Smooth muscle cell (in vitro differentiated cells): ENCODE measurements around the gene SMYD3. TPM values are rescaled to one million over a fixed set of nuclear protein-coding genes. Genes with fewer than 3 reads are reported as not detected.
A peak's percentile ranks its signal among the peaks of the same experiment; 100 is the strongest.
"Not testable (repeated sequence)": the region's sequence is repeated elsewhere in the genome, so short reads cannot be mapped to it uniquely, and the experiment has no call there.

Experiments
- DNase-seq: peaks from one replicate; lab custom pipeline; 2025; ENCODE audit not compliant: unreplicated experiment; lab: John Stamatoyannopoulos, UW
- H2AFZ ChIP-seq: fragments of 200-600 bp; sonication (generic); 2 replicates; pipeline ENCODE4 v1.6.0; 2016; ENCODE audit warnings: antibody characterized with exemption, low read depth, mild to moderate bottlenecking
- H3F3A ChIP-seq: fragments of 200-600 bp; sonication (generic); 2 replicates; pipeline ENCODE4 v1.6.0; 2017; ENCODE audit warnings: antibody characterized with exemption, low read depth
- H3K27ac ChIP-seq: fragments of 200-600 bp; sonication (generic); 2 replicates; pipeline ENCODE4 v1.5.1; 2016; ENCODE audit warnings: low read depth, mild to moderate bottlenecking
- H3K27me3 ChIP-seq: fragments of 200-600 bp; sonication (generic); 2 replicates; pipeline ENCODE4 v1.6.1; 2016; ENCODE audit warnings: low read depth, mild to moderate bottlenecking
- H3K36me3 ChIP-seq: fragments of 200-600 bp; sonication (generic); 2 replicates; pipeline ENCODE4 v1.5.1; 2016; ENCODE audit warnings: low read depth
- H3K4me1 ChIP-seq: fragments of 200-600 bp; sonication (generic); 2 replicates; pipeline ENCODE4 v1.5.1; 2016; ENCODE audit warnings: low read depth
- H3K4me2 ChIP-seq: fragments of 200-600 bp; sonication (generic); 2 replicates; pipeline ENCODE4 v1.6.0; 2016; ENCODE audit warnings: mild to moderate bottlenecking
- H3K4me3 ChIP-seq: fragments of 200-600 bp; sonication (generic); 2 replicates; pipeline ENCODE4 v1.5.1; 2016; ENCODE audit warnings: mild to moderate bottlenecking
- H3K79me2 ChIP-seq: fragments of 200-600 bp; sonication (generic); 2 replicates; pipeline ENCODE4 v1.6.0; 2016; ENCODE audit warnings: low read depth, mild to moderate bottlenecking
- H3K9ac ChIP-seq: fragments of 200-600 bp; sonication (generic); 2 replicates; pipeline ENCODE4 v1.6.0; 2016; ENCODE audit warnings: low read depth
- H3K9me3 ChIP-seq: fragments of 200-600 bp; sonication (generic); replicated peaks from 2 replicates; pipeline ENCODE4 v1.5.1; 2016; ENCODE audit warnings: low read depth
- H4K20me1 ChIP-seq: fragments of 200-600 bp; sonication (generic); 2 replicates; pipeline ENCODE4 v1.6.0; 2016; ENCODE audit warnings: low read depth
- WGBS: methylation state at CpG from one replicate; pipeline ENCODE4 v1.1.7; 2016; ENCODE audit warnings: low lambda C conversion rate; 5-methylcytosine and 5-hydroxymethylcytosine counted together
- polyA plus RNA-seq: library from polyadenylated mRNA; unstranded; fragments of >200 nt; fragmentation: Nextera tagmentation; extraction: Ambion mirVana; gene quantifications from 2 replicates; pipeline ENCODE4 v1.2.1, GENCODE V29; 2016
- total RNA-seq: library from RNA; depleted of rRNA; stranded (reverse); fragments of >200 nt; gene quantifications from 2 replicates; pipeline ENCODE4 v1.2.3, GENCODE V29; 2014
- TF ChIP-seq, protein P1 (sequence below): fragments of 200-600 bp; sonication (generic); IDR thresholded peaks from 2 replicates; pipeline ENCODE4 v1.5.1; 2017; ENCODE audit warnings: borderline replicate concordance, mild to moderate bottlenecking, antibody characterized with exemption; ENCODE audit not compliant: insufficient read depth, poor library complexity, severe bottlenecking

Gene SMYD3
- total and polyA plus RNA-seq, 2 experiments from 2014 or later = 162 to 301 TPM

DNA sequence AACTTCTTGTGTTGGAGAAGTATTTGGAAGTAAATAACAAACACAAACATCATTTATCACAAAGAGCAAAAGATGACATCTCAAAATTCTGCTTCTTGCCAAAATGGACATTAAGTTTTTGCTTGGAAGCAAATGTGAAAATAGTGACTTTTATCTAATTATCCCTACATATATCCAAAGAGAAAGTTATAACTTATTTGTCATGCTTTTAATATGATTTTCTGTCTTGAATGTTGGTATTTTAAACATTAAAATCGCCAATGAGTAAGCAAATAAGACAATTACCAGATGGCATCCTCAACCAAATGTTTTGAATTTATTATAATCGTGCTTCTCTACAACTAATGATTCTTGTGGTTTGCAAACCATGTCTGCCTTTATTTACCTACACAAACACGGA, 758.0 kb downstream of the SMYD3 start:
- no peaks in the 10 kb centered on the region for H3K79me2 ChIP-seq
- TF ChIP-seq, protein P1, sequence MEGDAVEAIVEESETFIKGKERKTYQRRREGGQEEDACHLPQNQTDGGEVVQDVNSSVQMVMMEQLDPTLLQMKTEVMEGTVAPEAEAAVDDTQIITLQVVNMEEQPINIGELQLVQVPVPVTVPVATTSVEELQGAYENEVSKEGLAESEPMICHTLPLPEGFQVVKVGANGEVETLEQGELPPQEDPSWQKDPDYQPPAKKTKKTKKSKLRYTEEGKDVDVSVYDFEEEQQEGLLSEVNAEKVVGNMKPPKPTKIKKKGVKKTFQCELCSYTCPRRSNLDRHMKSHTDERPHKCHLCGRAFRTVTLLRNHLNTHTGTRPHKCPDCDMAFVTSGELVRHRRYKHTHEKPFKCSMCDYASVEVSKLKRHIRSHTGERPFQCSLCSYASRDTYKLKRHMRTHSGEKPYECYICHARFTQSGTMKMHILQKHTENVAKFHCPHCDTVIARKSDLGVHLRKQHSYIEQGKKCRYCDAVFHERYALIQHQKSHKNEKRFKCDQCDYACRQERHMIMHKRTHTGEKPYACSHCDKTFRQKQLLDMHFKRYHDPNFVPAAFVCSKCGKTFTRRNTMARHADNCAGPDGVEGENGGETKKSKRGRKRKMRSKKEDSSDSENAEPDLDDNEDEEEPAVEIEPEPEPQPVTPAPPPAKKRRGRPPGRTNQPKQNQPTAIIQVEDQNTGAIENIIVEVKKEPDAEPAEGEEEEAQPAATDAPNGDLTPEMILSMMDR = no peak
- peaks cover 11% of the 10 kb centered on the region for H3K36me3 ChIP-seq
- H3K27ac ChIP-seq = no peak overlapping the region
- WGBS = 76% methylated on average over 3 of the region's 3 CpGs
- H3K4me1 ChIP-seq = peaks cover 26% of the 10 kb centered on the region
- no peak overlapping the region for H3K4me2 ChIP-seq
- H3K4me3 ChIP-seq = no peak overlapping the region
- no peaks in the 10 kb centered on the region for H3K27me3 ChIP-seq
- peaks cover 30% of the 10 kb centered on the region for H3F3A ChIP-seq
- H3K9me3 ChIP-seq = no peaks in the 10 kb centered on the region
- DNase-seq = no peak
- no peak overlapping the region for H3K9ac ChIP-seq
- no peak overlapping the region for H2AFZ ChIP-seq
- no peaks in the 10 kb centered on the region for H4K20me1 ChIP-seq

GRCh38 chr1:245748646-245749045, 758.4 kb downstream of the SMYD3 start:
- no peak overlapping the region for H3K9ac ChIP-seq
- peaks cover 31% of the 10 kb centered on the region for H3F3A ChIP-seq
- H3K27me3 ChIP-seq = no peaks in the 10 kb centered on the region
- no peaks in the 10 kb centered on the region for H3K9me3 ChIP-seq
- no peak overlapping the region for H2AFZ ChIP-seq
- TF ChIP-seq, protein P1 = no peak
- H4K20me1 ChIP-seq = no peaks in the 10 kb centered on the region
- no peak overlapping the region for H3K27ac ChIP-seq
- DNase-seq = no peak
- 84% methylated on average over 3 of the region's 3 CpGs for WGBS
- peaks cover 26% of the 10 kb centered on the region for H3K4me1 ChIP-seq
- H3K4me3 ChIP-seq = no peak overlapping the region
- peaks cover 11% of the 10 kb centered on the region for H3K36me3 ChIP-seq
- no peaks in the 10 kb centered on the region for H3K79me2 ChIP-seq
- H3K4me2 ChIP-seq = no peak overlapping the region

DNA sequence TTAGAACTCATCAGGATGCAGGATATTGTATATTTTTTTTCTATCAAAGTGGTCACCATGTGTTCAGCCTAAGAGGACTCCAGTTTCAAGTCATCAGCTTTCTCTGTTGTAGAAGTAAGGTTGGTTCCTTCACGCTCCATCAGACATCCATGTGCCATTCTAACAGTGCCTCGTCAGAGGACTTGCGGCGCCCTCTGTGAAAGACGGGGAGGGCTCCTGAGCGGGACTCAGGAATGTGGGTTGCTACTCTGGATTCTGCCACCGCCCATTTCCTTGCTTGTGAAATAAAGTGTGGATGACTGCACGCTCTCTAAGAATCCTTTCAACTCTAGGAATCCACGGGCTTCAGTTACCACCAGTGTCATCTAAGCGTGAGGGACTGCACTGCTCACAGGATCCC, 758.8 kb downstream of the SMYD3 start:
- Histone ChIP-seq H3K27ac (no peak overlapping the region), H3K9ac (no peak overlapping the region), H3F3A (peaks cover 32% of the 10 kb centered on the region), H3K4me3 (no peak overlapping the region), H3K36me3 (peaks cover 11% of the 10 kb centered on the region), H3K79me2 (no peaks in the 10 kb centered on the region), H3K4me2 (no peak overlapping the region), H3K27me3 (no peaks in the 10 kb centered on the region), H3K9me3 (no peaks in the 10 kb centered on the region), H3K4me1 (peaks cover 26% of the 10 kb centered on the region), H2AFZ (no peak overlapping the region), H4K20me1 (no peaks in the 10 kb centered on the region)
- WGBS = 62% methylated on average over 10 of the region's 10 CpGs
- TF ChIP-seq, protein P1 = no peak
- DNase-seq = no peak

- peak overlapping the region; percentile 38 for H3K27ac ChIP-seq
- TF ChIP-seq, protein P1 = no peak
- H3K79me2 ChIP-seq = no peaks in the 10 kb centered on the region
- H3K27me3 ChIP-seq = no peaks in the 10 kb centered on the region
- peaks cover 11% of the 10 kb centered on the region for H3F3A ChIP-seq
- no peak for DNase-seq
- H3K4me2 ChIP-seq = peak overlapping the region; percentile 37
- no peak overlapping the region for H2AFZ ChIP-seq
- peaks cover 4% of the 10 kb centered on the region for H3K36me3 ChIP-seq
- 17% methylated on average over 9 of the region's 9 CpGs for WGBS
- no peaks in the 10 kb centered on the region for H3K9me3 ChIP-seq
- H4K20me1 ChIP-seq = no peaks in the 10 kb centered on the region
- peaks cover 10% of the 10 kb centered on the region for H3K4me1 ChIP-seq
- no peak overlapping the region for H3K4me3 ChIP-seq
- H3K9ac ChIP-seq = no peak overlapping the region
These were observed 764.2 kb downstream of the SMYD3 start for GRCh38 chr1:245742896-245743295.

GRCh38 chr1:245740336-245740735, 766.7 kb downstream of the SMYD3 start:
- WGBS = 100% methylated on average over 1 of the region's 1 CpG
- not testable (repeated sequence) for H2AFZ ChIP-seq, DNase-seq, H4K20me1 ChIP-seq, H3K79me2 ChIP-seq, H3K4me2 ChIP-seq, H3K27ac ChIP-seq, H3K9me3 ChIP-seq, H3K36me3 ChIP-seq, H3K27me3 ChIP-seq, H3K9ac ChIP-seq, H3K4me1 ChIP-seq, H3K4me3 ChIP-seq
- H3F3A ChIP-seq = peaks cover 11% of the 10 kb centered on the region
